K562 (cell line): ENCODE results near the gene HDHD5. TPM values are rescaled to one million over a fixed set of nuclear protein-coding genes. Genes with fewer than 3 reads are reported as not detected.

Experiments used
- ASH1L ChIP-seq: fragments of 450-650 bp; IDR thresholded peaks from 2 replicates; pipeline ENCODE4 v1.6.1; 2018; ENCODE audit warnings: borderline replicate concordance, mild to moderate bottlenecking, low read depth; ENCODE audit not compliant: partially characterized antibody
- BCOR ChIP-seq: fragments of 450-650 bp; IDR thresholded peaks from 2 replicates; pipeline ENCODE4 v1.6.1; 2016
- COPS2 ChIP-seq: fragments of 450-650 bp; conservative IDR thresholded peaks from 2 replicates; pipeline ENCODE4 v1.6.1; 2016; ENCODE audit warnings: mild to moderate bottlenecking, moderate library complexity
- CREM ChIP-seq: IDR thresholded peaks from 2 replicates; pipeline ENCODE4 v1.6.1; 2014; ENCODE audit warnings: antibody characterized with exemption, low read depth
- CTBP1 ChIP-seq: fragments of 450-650 bp; IDR thresholded peaks from 2 replicates; pipeline ENCODE4 v1.6.1; 2016; ENCODE audit warnings: borderline replicate concordance
- ELK1 ChIP-seq: sonication (generic); formaldehyde crosslinking; IDR thresholded peaks from 2 replicates; pipeline ENCODE4 v1.8.1; 2022; ENCODE audit warnings: missing genetic modification reagents
- ESRRA ChIP-seq: fragments of 450-650 bp; IDR thresholded peaks from 2 replicates; pipeline ENCODE4 v1.6.1; 2014; ENCODE audit warnings: low read depth, mild to moderate bottlenecking, moderate library complexity, borderline replicate concordance
- ETV1 ChIP-seq: fragments of 450-650 bp; conservative IDR thresholded peaks from 2 replicates; pipeline ENCODE4 v1.6.1; 2016; ENCODE audit warnings: missing genetic modification characterization, control low read depth, low read depth, missing compliant biosample characterization
- JUNB ChIP-seq: fragments of 450-650 bp; formaldehyde crosslinking; conservative IDR thresholded peaks from 2 replicates; pipeline ENCODE4 v1.4.0; 2020; ENCODE audit warnings: mild to moderate bottlenecking
- KDM1A ChIP-seq, 2 experiments: fragments of 450-650 bp; IDR thresholded peaks; 2 replicates each; pipeline ENCODE4 v1.6.1; 2016; ENCODE audit warnings: mild to moderate bottlenecking in 2 of 2
- KDM2B ChIP-seq: fragments of 250-450 bp; sonication (Bioruptor Pico); IDR thresholded peaks from 2 replicates; pipeline ENCODE4 v1.8.0; 2021; ENCODE audit warnings: mild to moderate bottlenecking, moderate library complexity
- KLF10 ChIP-seq: fragments of 250-450 bp; sonication (Bioruptor Pico); IDR thresholded peaks from 2 replicates; pipeline ENCODE4 v1.6.1; 2021; ENCODE audit warnings: matching md5 sums
- MEF2D ChIP-seq: conservative IDR thresholded peaks from 2 replicates; pipeline ENCODE4 v1.6.1; 2016; ENCODE audit warnings: low read depth, missing genetic modification characterization, missing compliant biosample characterization
- MTA1 ChIP-seq: fragments of 450-650 bp; IDR thresholded peaks from 2 replicates; pipeline ENCODE4 v1.6.1; 2017; ENCODE audit warnings: borderline replicate concordance
- NCOA6 ChIP-seq: fragments of 450-650 bp; IDR thresholded peaks from 2 replicates; pipeline ENCODE4 v1.6.1; 2017; ENCODE audit warnings: mild to moderate bottlenecking
- NFE2 ChIP-seq: IDR thresholded peaks from 2 replicates; pipeline ENCODE4 v1.6.1; 2014; ENCODE audit warnings: antibody characterized with exemption, low read depth
- NR2C1 ChIP-seq, 2 experiments: fragments of 450-650 bp; IDR thresholded peaks; 2 replicates each; pipeline ENCODE4 v1.6.1; 2017; ENCODE audit warnings: mild to moderate bottlenecking in 2 of 2, antibody characterized with exemption in 1 of 2, inconsistent platforms in 1 of 2, missing compliant biosample characterization in 1 of 2, missing genetic modification characterization in 1 of 2
- RNF2 ChIP-seq: sonication (generic); IDR thresholded peaks from 2 replicates; pipeline ENCODE4 v1.6.1; 2016
- SFPQ ChIP-seq: fragments of 200-400 bp; formaldehyde crosslinking; IDR thresholded peaks from 2 replicates; pipeline ENCODE4 v1.6.1; 2017; ENCODE audit warnings: mild to moderate bottlenecking, low read depth, low read length, moderate library complexity
- SIN3A ChIP-seq, 2 experiments: fragments of 150-350 bp in 1 of 2; IDR thresholded peaks; 2 replicates each; pipeline ENCODE4 v1.6.1; 2011 to 2016; ENCODE audit warnings: borderline replicate concordance in 2 of 2, low read depth in 2 of 2, low read length in 2 of 2, mild to moderate bottlenecking in 2 of 2, moderate library complexity in 2 of 2; ENCODE audit not compliant: control insufficient read depth in 1 of 2
- SRSF3 ChIP-seq: fragments of 200-400 bp; formaldehyde crosslinking; IDR thresholded peaks from 2 replicates; pipeline ENCODE4 v1.6.1; 2016; ENCODE audit warnings: mild to moderate bottlenecking, low read length, moderate library complexity; ENCODE audit not compliant: insufficient read depth
- THAP7 ChIP-seq: fragments of 250-450 bp; sonication (Bioruptor Pico); IDR thresholded peaks from 2 replicates; pipeline ENCODE4 v1.5.0; 2021
- XRCC4 ChIP-seq: IDR thresholded peaks from one replicate; pipeline ENCODE4 v1.6.1; 2011; ENCODE audit not compliant: insufficient read depth, insufficient read length; ENCODE audit errors: extremely low read depth
- ZNF134 ChIP-seq: fragments of 250-450 bp; sonication (Bioruptor Pico); conservative IDR thresholded peaks from 2 replicates; pipeline ENCODE4 v1.4.0; 2020
- ZNF57 ChIP-seq: fragments of 450-650 bp; formaldehyde crosslinking; IDR thresholded peaks from 2 replicates; pipeline ENCODE4 v1.4.0; 2020; ENCODE audit warnings: mild to moderate bottlenecking, moderate library complexity
- ZNF75A ChIP-seq: fragments of 450-650 bp; formaldehyde crosslinking; IDR thresholded peaks from 2 replicates; pipeline ENCODE4 v1.4.0; 2020; ENCODE audit warnings: mild to moderate bottlenecking
- polyA plus RNA-seq, 8 experiments: library from polyadenylated mRNA; depleted of rRNA in 4 of 8; stranded (reverse) in 5 of 8; unstranded in 3 of 8; fragments of >200 nt; fragmentation: Nextera tagmentation in 2 of 8; fragmentation: Illumina TruSeq in 1 of 8; extraction: Ambion mirVana in 2 of 8; extraction: Trizol in 1 of 8; gene quantifications; 2 replicates each; pipeline versions ENCODE4 v1.2.1 to v1.2.3, GENCODE V29; 2011 to 2014; ENCODE audit warnings: inconsistent platforms in 1 of 8, missing spikeins in 1 of 8
- total RNA-seq, 7 experiments: library from RNA; depleted of rRNA in 6 of 7; stranded (reverse); fragments of >200 nt in 6 of 7; fragmentation: Illumina TruSeq in 2 of 7; extraction: Trizol in 2 of 7; gene quantifications; 2 replicates each; pipeline versions ENCODE4 v1.2.1 to v1.2.3, GENCODE V29; 2011 to 2021; ENCODE audit warnings: low replicate concordance in 1 of 7

The HDHD5 gene
- total and polyA plus RNA-seq, 9 of the 15 experiments (the other 6 are each of a cell fraction or from before 2014, with no cell fraction given) = 1.6 to 36.6 (median 24.2) TPM

- TF ChIP-seq COPS2 (no peak), ETV1 (tag) (peak; percentile 92), NCOA6 (no peak), JUNB (no peak), NR2C1 (IDR thresholded peaks at IDR 0.05) (no peak), NR2C1 (tag; IDR thresholded peaks at IDR 0.05) (no peak), XRCC4 (no peak), ASH1L (no peak), ELK1 (CRISPR knock-in tag) (no peak), KDM2B (no peak), SIN3A (IDR thresholded peaks at IDR 0.05; ENCODE audit: borderline replicate concordance in 2 of 2, control insufficient read depth in 1 of 2, low read depth in 2 of 2, low read length in 2 of 2) (no peak), ZNF134 (CRISPR knock-in tag) (no peak), RNF2 (peak; percentile 53; the same call in 1 of the 2 replicates), ZNF75A (CRISPR knock-in tag) (no peak), ESRRA (peak; percentile 26; the same call in 1 of the 2 replicates), BCOR (no peak), CREM (peak; percentile 28; the same call in 1 of the 2 replicates), MTA1 (no peak), THAP7 (CRISPR knock-in tag) (no peak), KLF10 (CRISPR knock-in tag) (no peak), CTBP1 (peak; percentile 88), MEF2D (no peak), ZNF57 (CRISPR knock-in tag) (no peak), KDM1A (IDR thresholded peaks at IDR 0.05) (peak in 1 of 2 experiments; percentile 13; a peak in 2 of 4 replicates), SFPQ (no peak), NFE2 (no peak), SRSF3 (no peak)
- TF ChIP-seq, all 486 proteins: peak for 28
Observed at GRCh38 chr22:17098379-17098819, 60.7 kb downstream of the HDHD5 start (continued).
